ENCODE results near the gene FGF12. TPM values are rescaled to one million over a fixed set of nuclear protein-coding genes. Genes with fewer than 3 reads are reported as not detected.

The FGF12 gene
- total and polyA plus RNA-seq, 2 experiments from 2014 or later, result 6.0 to 14.3 TPM

GRCh38 chr3:192091831-192092230, 635.5 kb downstream of the FGF12 start:
- no peaks in the 10 kb centered on the region for H3K27me3 ChIP-seq (ENCODE audit: insufficient read depth)
- no peak for DNase-seq (ENCODE audit: low spot score)
- Mint-ChIP-seq H3K27ac (no peak overlapping the region), H3K4me3 (no peak overlapping the region), H3K9me3 (peaks cover 2% of the 10 kb centered on the region; the same call in 1 of the 3 replicates), H3K4me1 (peaks cover 7% of the 10 kb centered on the region; the same call in 2 of the 3 replicates), H3K27me3 (ENCODE audit: insufficient read depth, low read depth, poor library complexity) (peaks cover 2% of the 10 kb centered on the region), H3K36me3 (ENCODE audit: low read depth) (no peaks in the 10 kb centered on the region; the same call in 2 of the 3 replicates)
- no peak for ATAC-seq
- H3K4me2 ChIP-seq, result no peak overlapping the region
- no peak overlapping the region for H3K27ac ChIP-seq (ENCODE audit: low read depth)
- no peaks in the 10 kb centered on the region for H4K20me1 ChIP-seq (replicated peaks; ENCODE audit: insufficient read depth)
- no peaks in the 10 kb centered on the region for H3K36me3 ChIP-seq (ENCODE audit: insufficient read depth)
- no peaks in the 10 kb centered on the region; the same call in 1 of the 2 replicates for H3K9me2 ChIP-seq (ENCODE audit: insufficient read depth)
- no peaks in the 10 kb centered on the region for H3F3A ChIP-seq (replicated peaks; ENCODE audit: low read depth)
- H3K79me2 ChIP-seq (replicated peaks; ENCODE audit: insufficient read depth), result no peaks in the 10 kb centered on the region
- TF ChIP-seq, protein P1, sequence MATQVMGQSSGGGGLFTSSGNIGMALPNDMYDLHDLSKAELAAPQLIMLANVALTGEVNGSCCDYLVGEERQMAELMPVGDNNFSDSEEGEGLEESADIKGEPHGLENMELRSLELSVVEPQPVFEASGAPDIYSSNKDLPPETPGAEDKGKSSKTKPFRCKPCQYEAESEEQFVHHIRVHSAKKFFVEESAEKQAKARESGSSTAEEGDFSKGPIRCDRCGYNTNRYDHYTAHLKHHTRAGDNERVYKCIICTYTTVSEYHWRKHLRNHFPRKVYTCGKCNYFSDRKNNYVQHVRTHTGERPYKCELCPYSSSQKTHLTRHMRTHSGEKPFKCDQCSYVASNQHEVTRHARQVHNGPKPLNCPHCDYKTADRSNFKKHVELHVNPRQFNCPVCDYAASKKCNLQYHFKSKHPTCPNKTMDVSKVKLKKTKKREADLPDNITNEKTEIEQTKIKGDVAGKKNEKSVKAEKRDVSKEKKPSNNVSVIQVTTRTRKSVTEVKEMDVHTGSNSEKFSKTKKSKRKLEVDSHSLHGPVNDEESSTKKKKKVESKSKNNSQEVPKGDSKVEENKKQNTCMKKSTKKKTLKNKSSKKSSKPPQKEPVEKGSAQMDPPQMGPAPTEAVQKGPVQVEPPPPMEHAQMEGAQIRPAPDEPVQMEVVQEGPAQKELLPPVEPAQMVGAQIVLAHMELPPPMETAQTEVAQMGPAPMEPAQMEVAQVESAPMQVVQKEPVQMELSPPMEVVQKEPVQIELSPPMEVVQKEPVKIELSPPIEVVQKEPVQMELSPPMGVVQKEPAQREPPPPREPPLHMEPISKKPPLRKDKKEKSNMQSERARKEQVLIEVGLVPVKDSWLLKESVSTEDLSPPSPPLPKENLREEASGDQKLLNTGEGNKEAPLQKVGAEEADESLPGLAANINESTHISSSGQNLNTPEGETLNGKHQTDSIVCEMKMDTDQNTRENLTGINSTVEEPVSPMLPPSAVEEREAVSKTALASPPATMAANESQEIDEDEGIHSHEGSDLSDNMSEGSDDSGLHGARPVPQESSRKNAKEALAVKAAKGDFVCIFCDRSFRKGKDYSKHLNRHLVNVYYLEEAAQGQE (IDR thresholded peaks at IDR 0.05; ENCODE audit: unreplicated experiment), result no peak
- H3K4me1 ChIP-seq (ENCODE audit: insufficient read depth), result no peaks in the 10 kb centered on the region
- no peak overlapping the region for H2AFZ ChIP-seq
- H3K4me3 ChIP-seq, result no peak overlapping the region

- Mint-ChIP-seq H3K27me3 (ENCODE audit: insufficient read depth, low read depth, poor library complexity) (peaks cover 2% of the 10 kb centered on the region), H3K27ac (no peak overlapping the region), H3K36me3 (ENCODE audit: low read depth) (no peaks in the 10 kb centered on the region; the same call in 2 of the 3 replicates), H3K4me1 (peaks cover 7% of the 10 kb centered on the region; the same call in 2 of the 3 replicates), H3K4me3 (no peak overlapping the region), H3K9me3 (peaks cover 2% of the 10 kb centered on the region; the same call in 1 of the 3 replicates)
- TF ChIP-seq CTCF (conservative IDR thresholded peaks at IDR 0.05; ENCODE audit: low read depth in 2 of 2) (peak; percentile 45 to 57), EZH2phosphoT487 (IDR thresholded peaks at IDR 0.05; ENCODE audit: unreplicated experiment) (no peak), ZNF331 (CRISPR knock-in tag; IDR thresholded peaks at IDR 0.05; ENCODE audit: low read depth) (no peak), STAT1 (IDR thresholded peaks at IDR 0.05; ENCODE audit: unreplicated experiment) (no peak), ETS1 (IDR thresholded peaks at IDR 0.05) (no peak)
- Histone ChIP-seq H3K9me2 (ENCODE audit: insufficient read depth) (no peaks in the 10 kb centered on the region; the same call in 1 of the 2 replicates), H3K4me3 (no peak overlapping the region), H3K36me3 (ENCODE audit: insufficient read depth) (no peaks in the 10 kb centered on the region), H3K27me3 (ENCODE audit: insufficient read depth) (no peaks in the 10 kb centered on the region), H3K4me2 (no peak overlapping the region), H3K79me2 (replicated peaks; ENCODE audit: insufficient read depth) (no peaks in the 10 kb centered on the region), H3F3A (replicated peaks; ENCODE audit: low read depth) (no peaks in the 10 kb centered on the region), H4K20me1 (replicated peaks; ENCODE audit: insufficient read depth) (no peaks in the 10 kb centered on the region), H2AFZ (no peak overlapping the region), H3K4me1 (ENCODE audit: insufficient read depth) (no peaks in the 10 kb centered on the region), H3K27ac (ENCODE audit: low read depth) (no peak overlapping the region)
- peak; percentile 92 for ATAC-seq
- peak; percentile 61 for DNase-seq (ENCODE audit: low spot score)
These were observed 636.8 kb downstream of the FGF12 start for GRCh38 chr3:192090586-192090985.

Small RNA genes lying within 50 kb of the gene (small RNA-seq; reads per million reads assigned to genes)
- gene RF01210 (ENCODE audit: low replicate concordance) (not detected), gene RNU1-20P (ENCODE audit: low replicate concordance) (0.20 reads per million)

Other genes starting within 250 kb of the FGF12 start
- 34.1 and 35.9 TPM in 2 replicates for gene MB21D2, start 190.3 kb upstream of the FGF12 start, total RNA-seq (2014; rRNA removed; shearing (Covaris generic))
- 8.1 and 8.6 TPM in 2 replicates for gene MB21D2, start 190.3 kb upstream of the FGF12 start, polyA plus RNA-seq (2016; fragmentation: Nextera tagmentation; extraction: Ambion mirVana)